SK-N-MC (cell line): Measurements from ENCODE around the gene RPL38.

ENCODE experiments used
- EZH2 ChIP-seq: fragments of 200-600 bp; sonication (generic); IDR thresholded peaks from one replicate; pipeline ENCODE4 v1.6.1; 2017; ENCODE audit warnings: antibody characterized with exemption
- FOXP2 ChIP-seq: optimal IDR thresholded peaks from 2 replicates; pipeline ENCODE3; 2011; ENCODE audit warnings: mild to moderate bottlenecking, moderate library complexity; ENCODE audit not compliant: insufficient read depth; ENCODE audit errors: extremely low read length, control extremely low read depth
- POLR2AphosphoS5 ChIP-seq: IDR thresholded peaks from 2 replicates; pipeline ENCODE4 v1.6.1; 2012; ENCODE audit warnings: mild to moderate bottlenecking, low read depth, low read length, borderline replicate concordance

GRCh38 chr17:74153821-74154430 is 49.6 kb upstream of the RPL38 start:
- TF ChIP-seq EZH2, result no peak
- TF ChIP-seq POLR2AphosphoS5, result no peak
- no peak for TF ChIP-seq FOXP2
